SU-DHL-6 (cell line): Measurements from ENCODE around the gene ANO9.

Experiments
- EZH2phosphoT487 ChIP-seq: fragments of 200-600 bp; sonication (generic), shearing (Covaris generic); conservative IDR thresholded peaks from 2 replicates; pipeline ENCODE4 v1.6.1; 2018; ENCODE audit warnings: mild to moderate bottlenecking, antibody characterized with exemption, low read length, moderate library complexity, mixed read lengths
- TF ChIP-seq, protein P1 (sequence below): fragments of 200-600 bp; sonication (generic); IDR thresholded peaks from one replicate; pipeline ENCODE4 v1.5.1; 2017; ENCODE audit warnings: antibody characterized with exemption, mild to moderate bottlenecking, low read length, moderate library complexity; ENCODE audit not compliant: insufficient read depth, poor library complexity, severe bottlenecking

DNA sequence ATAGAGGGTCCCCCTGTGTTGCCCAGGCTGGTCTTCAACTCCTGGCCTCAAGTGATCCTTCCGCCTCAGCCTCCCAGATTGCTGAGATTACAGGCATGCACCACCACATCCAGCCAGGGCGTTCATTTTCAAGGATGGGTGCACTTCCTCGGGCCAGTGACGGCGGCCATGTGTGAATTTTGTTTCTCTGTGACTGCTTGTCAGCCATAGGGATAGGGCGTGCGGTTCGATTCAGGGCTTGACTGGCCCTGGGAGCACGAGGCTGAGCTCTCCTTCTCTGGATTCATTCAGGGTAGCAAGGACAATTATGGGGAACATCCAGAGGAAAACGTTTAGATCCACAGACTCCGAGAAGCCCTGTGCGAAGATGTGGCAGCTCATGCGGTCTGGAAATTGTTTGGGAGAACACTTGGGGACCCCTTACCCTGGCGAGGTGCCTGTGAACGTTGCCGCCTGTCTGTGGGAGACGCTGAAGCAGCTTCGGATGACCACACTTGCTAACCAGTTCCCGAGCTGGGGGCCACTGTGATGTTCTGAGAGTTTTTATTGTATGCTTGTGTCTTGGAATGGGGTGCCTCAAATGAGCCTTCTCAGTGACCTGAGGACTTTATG is 11.2 kb upstream of the ANO9 start:
- TF ChIP-seq, protein P1, sequence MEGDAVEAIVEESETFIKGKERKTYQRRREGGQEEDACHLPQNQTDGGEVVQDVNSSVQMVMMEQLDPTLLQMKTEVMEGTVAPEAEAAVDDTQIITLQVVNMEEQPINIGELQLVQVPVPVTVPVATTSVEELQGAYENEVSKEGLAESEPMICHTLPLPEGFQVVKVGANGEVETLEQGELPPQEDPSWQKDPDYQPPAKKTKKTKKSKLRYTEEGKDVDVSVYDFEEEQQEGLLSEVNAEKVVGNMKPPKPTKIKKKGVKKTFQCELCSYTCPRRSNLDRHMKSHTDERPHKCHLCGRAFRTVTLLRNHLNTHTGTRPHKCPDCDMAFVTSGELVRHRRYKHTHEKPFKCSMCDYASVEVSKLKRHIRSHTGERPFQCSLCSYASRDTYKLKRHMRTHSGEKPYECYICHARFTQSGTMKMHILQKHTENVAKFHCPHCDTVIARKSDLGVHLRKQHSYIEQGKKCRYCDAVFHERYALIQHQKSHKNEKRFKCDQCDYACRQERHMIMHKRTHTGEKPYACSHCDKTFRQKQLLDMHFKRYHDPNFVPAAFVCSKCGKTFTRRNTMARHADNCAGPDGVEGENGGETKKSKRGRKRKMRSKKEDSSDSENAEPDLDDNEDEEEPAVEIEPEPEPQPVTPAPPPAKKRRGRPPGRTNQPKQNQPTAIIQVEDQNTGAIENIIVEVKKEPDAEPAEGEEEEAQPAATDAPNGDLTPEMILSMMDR, result no peak
- no peak for TF ChIP-seq EZH2phosphoT487
